Measurements from ENCODE around the gene PACS1. TPM values are rescaled to one million over a fixed set of nuclear protein-coding genes. Genes with fewer than 3 reads are reported as not detected.

Gene PACS1
- total RNA-seq, 2 donors from 2014 or later: 104 to 114 TPM

DNA sequence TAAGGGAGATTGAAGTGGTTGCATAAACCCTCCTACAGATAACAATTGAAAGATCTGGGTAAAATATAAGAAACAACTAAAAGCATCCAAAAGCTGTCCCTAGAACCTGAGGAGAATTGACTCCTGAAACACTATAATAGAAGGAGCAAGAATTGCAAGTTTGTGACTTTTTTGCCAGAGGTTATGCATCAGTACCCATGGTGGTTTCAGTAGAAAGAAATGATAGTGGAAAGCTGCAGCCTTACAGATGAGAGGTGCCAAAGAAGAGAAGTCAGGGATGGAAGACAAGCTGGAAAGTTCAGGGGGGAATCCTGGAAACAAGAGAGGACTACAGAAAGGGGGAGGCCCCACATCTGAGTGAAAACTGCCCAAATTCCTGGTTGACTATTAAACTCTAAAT, 80.7 kb downstream of the PACS1 start:
- ATAC-seq (replicated peaks in 1 of 2) (no peak), DNase-seq (no peak)
- Mint-ChIP-seq H3K4me1 (ENCODE audit: low read depth) (peaks cover 42% of the 10 kb centered on the region), H3K4me3 (no peak overlapping the region), H3K27ac (peak overlapping the region; percentile 22), H3K27me3 (ENCODE audit: low read depth) (no peaks in the 10 kb centered on the region), H3K36me3 (ENCODE audit: insufficient read depth in 2 of 2) (peaks cover 5 to 15% of the 10 kb centered on the region in 2 donors), H3K9me3 (peaks cover 1 to 4% of the 10 kb centered on the region in 2 donors)

DNA sequence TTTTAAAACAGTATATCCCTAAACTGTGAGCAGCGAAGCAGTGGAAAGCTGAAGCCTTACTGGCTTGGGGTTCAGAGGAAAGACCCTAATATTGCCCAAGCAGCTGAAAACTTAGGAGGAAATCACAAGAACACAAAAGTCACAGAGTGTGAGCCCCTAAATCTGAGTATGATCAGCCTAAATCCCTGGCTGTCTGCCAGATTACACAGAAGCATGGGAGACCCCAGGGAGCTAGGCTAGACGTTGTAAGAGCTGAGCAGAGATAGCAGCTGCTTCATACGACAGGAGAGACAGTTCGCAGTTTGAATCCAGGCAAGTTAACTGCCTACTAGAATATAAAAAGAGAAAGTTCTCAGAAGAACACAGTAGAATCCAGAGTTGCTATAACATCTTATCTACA, 81.2 kb downstream of the PACS1 start:
- DNase-seq: no peak
- H3K4me1 Mint-ChIP-seq (ENCODE audit: low read depth): peaks cover 38% of the 10 kb centered on the region
- peaks cover 5 to 11% of the 10 kb centered on the region in 2 donors for H3K36me3 Mint-ChIP-seq (ENCODE audit: insufficient read depth in 2 of 2)
- no peak overlapping the region for H3K4me3 Mint-ChIP-seq
- ATAC-seq (replicated peaks in 1 of 2): no peak
- no peaks in the 10 kb centered on the region for H3K27me3 Mint-ChIP-seq (ENCODE audit: low read depth)
- peak overlapping the region; percentile 90 for H3K27ac Mint-ChIP-seq
- H3K9me3 Mint-ChIP-seq: peaks cover 1 to 4% of the 10 kb centered on the region in 2 donors

DNA sequence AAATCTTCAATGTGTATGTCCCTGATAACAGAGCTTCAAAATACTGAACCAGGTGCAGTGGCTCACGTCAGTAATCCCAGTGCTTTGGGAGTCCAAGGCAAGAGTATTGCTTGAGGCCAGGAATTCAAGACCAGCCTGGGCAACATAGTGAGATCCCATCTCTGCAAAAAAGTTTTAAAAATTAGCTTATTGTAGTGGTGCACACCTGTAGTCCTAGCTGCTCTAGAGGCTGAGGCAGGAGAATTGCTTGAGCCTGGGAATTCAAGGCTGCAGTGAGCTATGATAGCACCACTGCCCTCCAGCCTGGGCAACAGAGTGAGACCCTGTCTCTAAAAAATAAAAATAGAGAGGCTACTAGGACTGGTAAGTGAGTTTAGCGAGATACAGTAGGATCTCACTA, 84.0 kb downstream of the PACS1 start:
- DNase-seq (no peak), ATAC-seq (replicated peaks in 1 of 2) (no peak)
- no peaks in the 10 kb centered on the region for H3K27me3 Mint-ChIP-seq (ENCODE audit: low read depth)
- H3K4me3 Mint-ChIP-seq: no peak overlapping the region
- H3K36me3 Mint-ChIP-seq (ENCODE audit: insufficient read depth in 2 of 2): peaks cover 5 to 8% of the 10 kb centered on the region in 2 donors
- peaks cover 55% of the 10 kb centered on the region for H3K4me1 Mint-ChIP-seq (ENCODE audit: low read depth)
- H3K27ac Mint-ChIP-seq: no peak overlapping the region
- H3K9me3 Mint-ChIP-seq: peaks cover 1 to 4% of the 10 kb centered on the region in 2 donors

DNA sequence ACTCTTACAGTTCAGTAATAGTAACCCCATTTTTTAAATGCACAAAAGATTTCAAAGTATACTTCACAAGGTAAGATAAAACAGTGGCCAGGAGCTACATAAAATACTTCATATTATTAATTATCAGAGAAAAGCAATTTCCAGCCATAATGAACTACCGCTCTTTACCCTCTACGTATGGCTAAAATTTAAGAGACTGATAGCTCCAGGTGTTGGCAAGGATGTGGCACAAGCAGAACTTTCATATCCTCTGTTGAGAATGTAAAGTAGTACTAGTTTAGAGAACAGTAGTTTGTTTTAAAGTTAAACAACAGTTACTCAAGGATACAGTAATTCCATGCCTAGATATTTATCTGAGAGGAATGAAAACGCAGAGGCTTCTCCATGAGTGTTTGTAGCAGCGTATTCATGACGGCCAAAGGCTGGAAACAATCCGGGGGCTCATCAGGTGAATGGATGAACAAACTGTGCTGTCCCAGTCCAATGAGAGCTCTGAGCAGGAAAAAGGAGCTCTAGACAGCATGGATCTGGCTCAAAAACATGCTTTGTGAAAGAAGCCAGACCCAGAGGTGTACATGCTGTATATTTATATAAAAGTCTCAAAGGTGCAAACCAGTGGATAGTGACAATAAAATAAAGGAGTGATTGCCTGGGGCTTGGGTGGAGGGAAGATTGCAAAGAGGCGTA, 85.5 kb downstream of the PACS1 start:
- ATAC-seq (replicated peaks in 1 of 2): no peak
- peaks cover 50% of the 10 kb centered on the region for H3K4me1 Mint-ChIP-seq (ENCODE audit: low read depth)
- H3K4me3 Mint-ChIP-seq: no peak overlapping the region
- peaks cover 1 to 4% of the 10 kb centered on the region in 2 donors for H3K9me3 Mint-ChIP-seq
- H3K27me3 Mint-ChIP-seq (ENCODE audit: low read depth): no peaks in the 10 kb centered on the region
- no peak for DNase-seq
- no peak overlapping the region for H3K27ac Mint-ChIP-seq
- H3K36me3 Mint-ChIP-seq (ENCODE audit: insufficient read depth in 2 of 2): peaks cover 5 to 7% of the 10 kb centered on the region in 2 donors

DNA sequence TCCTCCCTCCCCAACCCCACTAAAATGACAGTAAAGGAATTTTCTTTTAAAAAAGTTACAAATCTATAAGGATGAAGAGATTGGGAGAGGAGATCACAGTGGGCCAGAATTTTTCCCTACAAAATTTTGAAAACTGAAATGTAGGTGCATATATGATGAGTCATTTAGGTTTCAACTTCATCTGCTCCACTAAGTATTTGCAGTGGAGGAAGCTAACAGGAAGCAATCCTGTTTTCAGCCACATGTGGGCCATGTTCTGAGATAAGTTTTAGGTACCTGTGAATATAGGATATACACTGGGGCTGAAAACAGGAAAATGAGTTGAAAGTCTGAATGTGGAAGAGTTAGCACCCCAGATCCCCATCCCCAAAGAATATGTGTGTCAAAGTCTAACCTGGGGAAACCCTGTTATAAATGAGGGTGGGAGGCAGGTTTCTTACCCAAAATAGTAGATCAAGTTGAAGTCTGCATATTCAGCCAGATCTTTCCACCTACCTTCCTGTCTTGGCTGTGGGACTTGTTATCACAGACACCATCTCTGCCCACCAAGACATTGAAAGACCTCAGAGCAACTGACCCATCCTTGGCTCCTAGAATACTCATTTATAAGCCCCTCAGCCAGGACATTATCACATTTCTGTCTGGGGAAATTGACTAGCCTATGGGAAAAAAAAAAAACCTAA, 87.3 kb downstream of the PACS1 start:
- Mint-ChIP-seq H3K4me1 (ENCODE audit: low read depth) (peaks cover 45% of the 10 kb centered on the region), H3K36me3 (ENCODE audit: insufficient read depth in 2 of 2) (peaks cover 0 to 2% of the 10 kb centered on the region in 2 donors), H3K27ac (peak overlapping the region; percentile 73), H3K9me3 (no peaks in the 10 kb centered on the region), H3K4me3 (peak overlapping the region in 1 of 2 donors; percentile 6), H3K27me3 (ENCODE audit: low read depth) (no peaks in the 10 kb centered on the region)
- ATAC-seq (replicated peaks in 1 of 2) (peak in 1 of 2 donors; percentile 44), DNase-seq (no peak)

DNA sequence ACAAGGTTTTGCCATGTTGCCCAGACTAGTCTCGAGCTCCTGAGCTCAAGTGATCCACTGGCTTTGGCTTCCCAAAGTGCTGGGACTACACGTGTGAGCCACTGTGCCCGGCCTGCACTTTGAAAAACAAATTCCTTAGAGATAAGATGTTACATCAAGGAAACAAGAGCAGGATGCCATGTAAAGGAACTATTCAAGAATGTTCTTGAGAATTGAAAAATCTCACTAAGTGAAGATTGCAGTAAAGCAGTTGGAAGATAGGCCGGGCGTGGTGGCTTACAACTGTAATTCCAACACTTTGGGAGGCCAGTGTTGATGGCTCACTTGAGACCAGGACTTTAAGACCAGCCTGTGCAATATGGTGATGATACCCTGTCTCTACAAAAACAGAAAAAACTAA, 88.1 kb downstream of the PACS1 start:
- no peaks in the 10 kb centered on the region for H3K27me3 Mint-ChIP-seq (ENCODE audit: low read depth)
- H3K27ac Mint-ChIP-seq: peak overlapping the region; percentile 43
- H3K9me3 Mint-ChIP-seq: no peaks in the 10 kb centered on the region
- H3K4me3 Mint-ChIP-seq: no peak overlapping the region
- ATAC-seq (replicated peaks in 1 of 2) (no peak), DNase-seq (no peak)
- H3K4me1 Mint-ChIP-seq (ENCODE audit: low read depth): peaks cover 44% of the 10 kb centered on the region
- no peaks in the 10 kb centered on the region for H3K36me3 Mint-ChIP-seq (ENCODE audit: insufficient read depth in 2 of 2)

DNA sequence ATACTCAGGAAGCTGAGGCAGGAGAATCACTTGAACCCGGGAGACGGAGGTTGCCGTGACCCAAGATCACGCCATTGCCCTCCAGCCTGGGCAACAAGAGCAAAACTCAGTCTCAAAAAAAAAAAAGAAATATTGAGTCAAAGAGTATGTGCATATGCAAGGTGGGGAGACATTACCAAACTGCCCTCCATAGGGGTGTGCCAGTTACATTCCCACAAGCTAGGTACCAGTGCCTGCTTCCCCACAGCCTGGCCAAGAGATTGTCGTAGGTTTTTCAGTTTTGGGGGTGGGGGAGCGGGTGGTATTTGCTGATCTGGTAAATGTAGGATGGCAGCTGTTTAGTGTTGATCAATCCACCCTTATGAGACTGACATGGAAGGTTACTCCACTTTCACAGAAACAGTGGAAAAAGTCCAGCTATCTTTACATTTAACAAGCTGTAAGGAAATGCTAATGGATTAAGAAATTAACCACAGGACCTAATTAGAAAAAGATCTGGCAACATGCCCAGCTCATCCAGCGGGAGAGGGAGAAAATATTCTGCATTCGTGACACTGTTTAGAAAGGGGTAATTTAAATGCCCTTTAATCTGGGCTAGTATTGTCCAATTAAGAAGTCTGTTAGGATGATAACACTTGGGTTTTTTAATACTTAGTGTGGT, 89.4 kb downstream of the PACS1 start:
- no peaks in the 10 kb centered on the region for H3K9me3 Mint-ChIP-seq
- peaks cover 44% of the 10 kb centered on the region for H3K4me1 Mint-ChIP-seq (ENCODE audit: low read depth)
- H3K27ac Mint-ChIP-seq: no peak overlapping the region
- no peaks in the 10 kb centered on the region for H3K27me3 Mint-ChIP-seq (ENCODE audit: low read depth)
- no peak for DNase-seq
- H3K4me3 Mint-ChIP-seq: no peak overlapping the region
- H3K36me3 Mint-ChIP-seq (ENCODE audit: insufficient read depth in 2 of 2): no peaks in the 10 kb centered on the region
- ATAC-seq (replicated peaks in 1 of 2): no peak

DNA sequence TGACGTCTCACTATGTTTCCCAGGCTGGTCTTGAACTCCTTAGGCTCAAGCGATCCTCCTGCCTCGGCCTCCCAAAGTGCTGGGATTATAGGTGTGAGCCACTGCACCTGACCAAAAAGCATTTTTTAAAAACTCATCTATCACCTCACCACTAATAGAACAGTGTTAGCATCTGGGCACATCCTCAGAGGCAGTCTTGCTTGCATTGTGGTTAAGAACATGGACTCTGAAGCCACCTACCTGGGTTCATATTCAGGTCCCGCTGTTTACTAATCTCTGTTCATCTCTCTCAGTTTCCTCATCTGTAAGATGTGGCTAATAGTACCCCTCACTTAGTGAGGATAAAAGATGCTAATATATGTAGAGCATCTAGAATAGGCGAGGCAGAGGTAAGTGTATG, 90.6 kb downstream of the PACS1 start:
- Mint-ChIP-seq H3K9me3 (no peaks in the 10 kb centered on the region), H3K4me3 (no peak overlapping the region), H3K36me3 (ENCODE audit: insufficient read depth in 2 of 2) (no peaks in the 10 kb centered on the region), H3K27me3 (ENCODE audit: low read depth) (no peaks in the 10 kb centered on the region), H3K4me1 (ENCODE audit: low read depth) (peaks cover 52% of the 10 kb centered on the region), H3K27ac (peak overlapping the region; percentile 3)
- DNase-seq: no peak
- ATAC-seq (replicated peaks in 1 of 2): no peak

DNA sequence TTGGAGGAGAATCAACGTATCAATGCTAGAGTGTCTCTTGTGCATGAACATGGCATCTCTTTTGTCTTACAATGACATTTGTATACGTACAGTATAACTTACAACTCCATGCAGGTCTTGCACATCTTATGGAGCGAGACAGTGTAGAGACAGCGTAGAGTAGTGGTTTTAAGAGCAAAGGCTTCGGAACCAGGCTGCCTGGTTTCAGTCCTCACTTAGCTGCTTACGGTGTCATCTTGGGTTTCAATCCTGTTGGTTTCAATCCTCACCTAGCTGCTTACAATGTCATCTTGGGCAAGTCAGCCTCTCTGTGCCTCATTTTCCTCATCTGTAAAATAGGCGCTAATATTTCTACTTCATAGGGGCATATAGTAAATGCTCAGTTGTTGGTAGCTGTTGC, 98.2 kb downstream of the PACS1 start:
- no peak overlapping the region for H3K27ac Mint-ChIP-seq
- peaks cover 41% of the 10 kb centered on the region for H3K4me1 Mint-ChIP-seq (ENCODE audit: low read depth)
- no peak overlapping the region for H3K4me3 Mint-ChIP-seq
- no peaks in the 10 kb centered on the region for H3K36me3 Mint-ChIP-seq (ENCODE audit: insufficient read depth in 2 of 2)
- ATAC-seq (replicated peaks in 1 of 2) (no peak), DNase-seq (no peak)
- no peaks in the 10 kb centered on the region for H3K27me3 Mint-ChIP-seq (ENCODE audit: low read depth)
- no peaks in the 10 kb centered on the region for H3K9me3 Mint-ChIP-seq

DNA sequence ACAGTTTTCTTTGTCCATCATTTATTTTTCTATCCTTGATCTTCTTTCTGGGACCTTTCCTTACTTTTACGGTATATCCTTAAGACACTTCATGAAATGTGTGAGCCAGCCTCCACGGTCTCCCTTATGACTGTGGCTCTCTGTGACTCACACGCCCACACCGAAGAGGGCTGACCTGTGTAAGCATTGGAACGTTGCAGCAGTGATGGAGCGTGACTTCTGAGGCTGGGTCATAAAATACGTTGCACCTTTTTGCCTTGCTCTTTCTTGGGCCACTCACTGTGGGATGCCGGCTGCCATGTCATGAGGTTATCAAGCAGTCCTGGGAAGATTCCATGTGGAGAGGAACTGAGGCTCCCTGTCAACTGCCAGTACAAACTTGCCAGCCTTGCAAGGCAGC, 102.1 kb downstream of the PACS1 start:
- no peak overlapping the region for H3K27ac Mint-ChIP-seq
- DNase-seq: peak; percentile 34 to 35
- H3K4me3 Mint-ChIP-seq: peak overlapping the region in 1 of 2 donors; percentile 17
- H3K4me1 Mint-ChIP-seq (ENCODE audit: low read depth): peaks cover 23% of the 10 kb centered on the region
- peak; percentile 60 to 86 for ATAC-seq (replicated peaks in 1 of 2)
- H3K27me3 Mint-ChIP-seq (ENCODE audit: low read depth): no peaks in the 10 kb centered on the region
- H3K36me3 Mint-ChIP-seq (ENCODE audit: insufficient read depth in 2 of 2): no peaks in the 10 kb centered on the region
- no peaks in the 10 kb centered on the region for H3K9me3 Mint-ChIP-seq

DNA sequence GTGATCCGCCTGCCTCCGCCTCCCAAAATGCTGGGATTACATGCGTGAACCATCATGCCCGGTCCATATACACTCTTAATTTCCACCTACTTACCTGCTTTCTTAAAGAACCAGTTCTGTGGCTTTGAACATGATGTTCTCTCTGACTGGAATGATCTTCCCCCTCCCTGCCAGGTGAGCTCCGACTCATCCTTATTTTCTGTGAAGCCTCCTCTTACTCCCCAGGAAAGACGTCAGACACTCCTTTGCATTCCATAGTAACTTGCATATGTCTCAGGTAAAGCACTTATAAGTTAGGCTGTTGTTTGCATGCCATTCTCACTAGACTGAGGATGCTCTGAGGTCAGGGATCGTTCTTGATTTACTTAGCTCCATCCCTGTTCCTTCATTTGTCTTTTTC, 106.6 kb downstream of the PACS1 start:
- DNase-seq (no peak), ATAC-seq (replicated peaks in 1 of 2) (no peak)
- Mint-ChIP-seq H3K9me3 (no peaks in the 10 kb centered on the region), H3K4me1 (ENCODE audit: low read depth) (peaks cover 24% of the 10 kb centered on the region), H3K4me3 (no peak overlapping the region), H3K27ac (no peak overlapping the region), H3K36me3 (ENCODE audit: insufficient read depth in 2 of 2) (peaks cover 0 to 1% of the 10 kb centered on the region in 2 donors), H3K27me3 (ENCODE audit: low read depth) (no peaks in the 10 kb centered on the region)

DNA sequence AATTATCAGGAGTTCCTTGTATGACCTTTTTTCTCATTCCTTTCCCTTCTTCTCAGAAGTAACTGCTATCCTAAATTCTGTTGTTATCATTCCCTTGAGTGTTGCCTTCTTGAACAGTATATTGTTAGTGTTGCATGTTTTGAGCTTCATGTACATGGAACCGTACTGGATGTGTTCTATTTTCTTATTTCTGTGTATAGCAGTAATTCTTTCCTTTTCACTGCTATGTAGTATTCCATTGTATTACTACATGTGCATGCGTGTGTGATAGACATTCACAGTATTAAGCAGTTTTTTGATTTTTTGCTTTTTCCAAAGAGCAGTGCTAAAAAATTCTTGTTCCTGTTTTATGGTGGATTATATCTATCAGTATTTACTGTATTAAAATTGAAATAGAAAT, 108.1 kb downstream of the PACS1 start:
- Mint-ChIP-seq H3K27ac (no peak overlapping the region), H3K27me3 (ENCODE audit: low read depth) (no peaks in the 10 kb centered on the region), H3K9me3 (no peaks in the 10 kb centered on the region), H3K4me1 (ENCODE audit: low read depth) (peaks cover 19% of the 10 kb centered on the region), H3K36me3 (ENCODE audit: insufficient read depth in 2 of 2) (peaks cover 0 to 1% of the 10 kb centered on the region in 2 donors), H3K4me3 (no peak overlapping the region)
- DNase-seq (no peak), ATAC-seq (replicated peaks in 1 of 2) (no peak)

DNA sequence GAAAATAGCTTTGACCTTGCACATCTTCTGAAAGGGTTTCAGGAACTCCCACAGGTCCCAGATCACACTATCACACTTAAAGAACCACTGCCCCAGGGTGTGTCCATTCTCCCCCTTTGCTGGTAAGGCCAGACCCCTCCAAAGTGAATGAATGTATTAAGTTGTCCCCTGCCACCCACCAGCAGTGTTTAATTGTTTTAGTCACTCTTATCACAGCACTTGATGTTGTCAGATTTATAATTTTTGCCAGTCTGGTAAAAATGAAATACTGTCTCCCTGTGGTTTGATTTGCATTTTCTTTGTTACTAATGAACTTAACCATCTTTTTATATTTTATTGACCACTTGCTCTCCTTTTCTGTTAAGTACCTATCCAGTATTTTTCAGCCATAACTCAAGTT, 108.8 kb downstream of the PACS1 start:
- Mint-ChIP-seq H3K27me3 (ENCODE audit: low read depth) (no peaks in the 10 kb centered on the region), H3K4me3 (no peak overlapping the region), H3K9me3 (no peaks in the 10 kb centered on the region), H3K27ac (peak overlapping the region; percentile 49), H3K36me3 (ENCODE audit: insufficient read depth in 2 of 2) (peaks cover 0 to 1% of the 10 kb centered on the region in 2 donors), H3K4me1 (ENCODE audit: low read depth) (peaks cover 24% of the 10 kb centered on the region)
- no peak for DNase-seq
- no peak for ATAC-seq (replicated peaks in 1 of 2)
